LNCAP (cell line): ENCODE measurements around the gene KAZN.

Experiments
- TF ChIP-seq, protein P1 (sequence below): fragments of 450-650 bp; IDR thresholded peaks from 2 replicates; pipeline ENCODE4 v1.5.1; 2017; ENCODE audit warnings: mild to moderate bottlenecking

The KAZN gene

DNA sequence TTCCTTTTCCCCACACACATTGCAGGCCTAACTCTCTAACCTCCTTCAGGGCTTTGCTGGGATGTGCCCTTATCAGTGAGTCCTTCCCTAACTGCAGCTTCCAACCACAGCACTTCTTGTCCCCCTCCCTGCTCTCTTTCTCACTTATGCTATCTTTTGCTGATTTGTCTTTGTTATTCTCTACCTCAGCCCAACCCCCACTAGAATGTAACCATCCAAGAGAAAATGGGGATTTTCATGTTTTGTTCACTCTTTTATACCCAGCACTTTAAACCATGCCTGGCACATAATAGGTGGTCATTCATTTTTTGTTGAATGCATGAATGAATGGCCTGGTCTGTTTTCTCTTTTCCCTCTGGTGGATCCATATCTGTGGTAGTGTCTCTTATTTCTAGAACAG, 243.5 kb downstream of the KAZN start:
- TF ChIP-seq, protein P1, sequence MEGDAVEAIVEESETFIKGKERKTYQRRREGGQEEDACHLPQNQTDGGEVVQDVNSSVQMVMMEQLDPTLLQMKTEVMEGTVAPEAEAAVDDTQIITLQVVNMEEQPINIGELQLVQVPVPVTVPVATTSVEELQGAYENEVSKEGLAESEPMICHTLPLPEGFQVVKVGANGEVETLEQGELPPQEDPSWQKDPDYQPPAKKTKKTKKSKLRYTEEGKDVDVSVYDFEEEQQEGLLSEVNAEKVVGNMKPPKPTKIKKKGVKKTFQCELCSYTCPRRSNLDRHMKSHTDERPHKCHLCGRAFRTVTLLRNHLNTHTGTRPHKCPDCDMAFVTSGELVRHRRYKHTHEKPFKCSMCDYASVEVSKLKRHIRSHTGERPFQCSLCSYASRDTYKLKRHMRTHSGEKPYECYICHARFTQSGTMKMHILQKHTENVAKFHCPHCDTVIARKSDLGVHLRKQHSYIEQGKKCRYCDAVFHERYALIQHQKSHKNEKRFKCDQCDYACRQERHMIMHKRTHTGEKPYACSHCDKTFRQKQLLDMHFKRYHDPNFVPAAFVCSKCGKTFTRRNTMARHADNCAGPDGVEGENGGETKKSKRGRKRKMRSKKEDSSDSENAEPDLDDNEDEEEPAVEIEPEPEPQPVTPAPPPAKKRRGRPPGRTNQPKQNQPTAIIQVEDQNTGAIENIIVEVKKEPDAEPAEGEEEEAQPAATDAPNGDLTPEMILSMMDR, result no peak

DNA sequence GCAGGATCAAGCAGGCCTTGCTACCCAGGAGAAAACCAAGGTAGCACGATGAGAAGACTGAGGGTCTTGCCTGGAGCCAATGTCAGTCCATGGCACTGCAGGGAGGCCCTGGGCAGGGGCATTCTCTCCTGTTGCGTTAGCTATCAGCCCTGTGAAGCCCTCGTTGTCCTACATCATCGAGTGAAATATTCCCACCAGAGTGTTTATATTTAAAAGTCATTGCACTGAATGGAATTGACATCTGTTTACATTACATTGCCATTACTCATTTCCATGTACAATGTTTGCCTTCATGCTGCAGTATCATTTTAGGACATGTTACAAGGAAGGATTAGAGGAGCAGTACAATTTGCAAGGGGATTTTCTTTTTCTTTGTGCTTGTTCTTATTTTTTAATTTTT, 243.9 kb downstream of the KAZN start:
- TF ChIP-seq, protein P1, result no peak

DNA sequence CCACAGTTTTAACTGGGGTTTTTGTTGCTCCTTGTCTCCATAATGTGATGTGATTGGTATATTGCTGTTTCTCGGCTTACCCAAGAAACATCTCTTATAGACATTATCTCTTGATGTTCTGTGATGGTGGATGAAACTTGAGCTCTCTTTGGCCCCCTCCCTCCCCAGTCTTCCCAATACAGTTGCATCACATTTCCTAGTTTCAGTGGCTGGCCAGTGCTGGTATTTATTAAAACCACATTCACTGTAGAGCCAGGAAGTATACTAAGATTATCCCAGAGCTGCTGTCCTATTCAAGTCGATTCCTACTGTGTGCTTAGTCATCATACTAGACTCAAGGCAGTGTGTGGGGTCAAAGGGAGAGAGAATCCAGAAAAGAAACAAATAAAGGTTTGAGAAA, 244.4 kb downstream of the KAZN start:
- TF ChIP-seq, protein P1, result no peak

DNA sequence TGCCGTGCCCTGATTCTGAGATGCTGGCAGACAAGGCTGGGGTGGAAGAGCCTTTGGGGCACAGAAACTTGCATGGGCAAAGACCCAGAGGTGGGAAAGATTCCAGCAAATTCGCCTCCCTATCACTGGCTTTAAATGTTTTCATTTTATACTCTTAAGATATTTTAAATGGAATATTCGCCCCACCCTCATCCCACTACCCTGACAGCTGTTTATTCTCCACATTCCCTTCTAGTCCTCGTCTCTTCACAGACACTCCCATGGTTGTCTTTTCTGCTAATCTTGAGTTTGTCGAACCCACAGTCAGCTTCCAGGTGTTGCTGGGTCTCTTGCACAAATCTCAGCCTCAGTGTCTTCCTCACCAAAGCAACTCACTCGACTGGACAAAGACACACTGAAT, 245.0 kb downstream of the KAZN start:
- TF ChIP-seq, protein P1, result no peak

DNA sequence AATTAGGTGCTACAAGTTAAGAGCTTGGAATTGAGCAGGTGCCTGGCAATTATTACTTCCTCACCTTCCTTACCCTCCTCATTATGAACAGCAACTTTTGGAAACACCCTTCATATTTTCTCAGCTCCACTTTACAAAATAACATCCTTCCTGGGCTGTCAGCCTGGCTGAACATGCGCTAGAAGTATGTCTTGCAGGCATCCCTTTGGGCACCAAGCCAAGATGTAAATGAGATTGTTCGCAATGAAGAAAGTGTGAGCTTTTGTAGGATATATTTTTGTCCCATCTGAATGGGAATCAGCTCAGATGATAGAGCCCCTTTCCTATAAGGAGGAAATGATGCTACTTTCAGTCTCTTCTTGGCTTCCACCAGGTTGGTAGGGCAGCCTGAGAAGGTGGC, 245.9 kb downstream of the KAZN start:
- TF ChIP-seq, protein P1, result no peak

DNA sequence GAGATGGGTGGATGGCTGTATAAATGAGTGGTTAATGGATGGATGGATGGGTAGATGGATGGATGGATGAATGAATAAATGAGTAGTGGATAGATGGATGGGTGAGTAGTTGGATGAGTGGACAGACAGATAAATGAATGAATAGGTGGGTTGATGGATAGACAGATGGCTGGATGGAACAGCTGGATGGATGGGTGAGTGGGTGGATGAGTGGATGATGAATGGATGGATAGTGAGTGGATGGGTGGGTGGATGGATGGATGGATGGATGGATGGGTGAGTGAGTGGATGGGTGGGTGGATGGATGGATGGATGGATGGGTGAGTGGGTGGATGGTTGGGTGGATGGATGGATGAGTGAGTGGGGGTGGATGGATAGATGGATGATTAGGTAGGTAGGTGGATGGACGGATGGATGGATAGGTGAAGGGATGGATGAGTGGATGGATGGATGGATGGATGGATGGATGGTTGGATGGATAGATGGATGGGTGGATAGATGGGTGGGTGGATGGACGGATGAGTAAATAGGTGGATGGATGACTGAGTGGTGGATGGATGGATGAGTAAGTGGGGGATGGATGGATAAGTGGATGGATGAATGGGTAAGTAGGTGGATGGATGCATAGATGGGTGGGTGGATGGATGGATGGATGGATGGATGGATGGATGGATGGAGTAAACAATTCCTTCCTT, 246.6 kb downstream of the KAZN start:
- TF ChIP-seq, protein P1, result no peak

DNA sequence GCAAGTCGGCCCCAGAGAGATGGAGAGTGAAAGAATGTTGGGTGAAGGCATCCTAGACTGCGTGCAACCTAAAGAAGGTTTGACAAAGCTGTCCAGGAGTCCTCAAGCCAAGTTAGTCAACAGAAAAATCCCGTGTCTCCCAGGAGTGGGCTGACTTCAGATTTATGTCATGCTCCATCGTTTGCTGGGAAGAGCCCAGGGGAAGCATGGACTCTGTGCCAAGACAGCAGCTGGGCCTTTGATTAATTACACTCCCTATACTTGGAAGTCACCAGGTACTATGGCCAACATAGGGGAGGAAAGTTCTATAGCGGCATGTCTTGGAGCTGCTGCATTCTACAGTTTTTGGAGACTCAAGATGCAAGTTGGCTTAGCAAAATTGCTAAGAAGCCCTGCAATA, 247.4 kb downstream of the KAZN start:
- TF ChIP-seq, protein P1, result no peak

DNA sequence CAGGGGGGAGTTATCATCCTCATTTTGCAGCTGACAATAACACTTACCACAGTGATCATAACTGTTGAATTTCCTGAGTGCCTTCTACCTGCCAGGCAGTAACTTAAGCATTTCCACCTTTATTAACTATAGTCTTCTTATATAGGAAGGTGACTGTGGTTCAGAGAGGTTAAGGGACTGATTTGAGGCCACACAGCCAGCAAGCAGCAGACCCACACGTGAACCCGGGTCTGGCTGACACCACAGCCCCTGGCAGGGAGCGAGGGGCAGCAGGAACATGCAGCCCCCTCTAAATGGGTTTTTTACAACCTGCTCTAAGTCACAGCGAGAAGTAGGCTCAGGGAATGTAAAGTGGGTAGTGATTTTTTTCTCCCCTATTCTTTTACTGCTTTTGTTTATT, 248.2 kb downstream of the KAZN start:
- TF ChIP-seq, protein P1, result no peak
